Kasumi-1 (cell line): ENCODE results near the gene ADAMTS12.

Experiments used
- DNase-seq, 2 experiments: peaks; one replicate each; lab custom pipeline; 2025; lab: John Stamatoyannopoulos, UW

Gene ADAMTS12

DNA sequence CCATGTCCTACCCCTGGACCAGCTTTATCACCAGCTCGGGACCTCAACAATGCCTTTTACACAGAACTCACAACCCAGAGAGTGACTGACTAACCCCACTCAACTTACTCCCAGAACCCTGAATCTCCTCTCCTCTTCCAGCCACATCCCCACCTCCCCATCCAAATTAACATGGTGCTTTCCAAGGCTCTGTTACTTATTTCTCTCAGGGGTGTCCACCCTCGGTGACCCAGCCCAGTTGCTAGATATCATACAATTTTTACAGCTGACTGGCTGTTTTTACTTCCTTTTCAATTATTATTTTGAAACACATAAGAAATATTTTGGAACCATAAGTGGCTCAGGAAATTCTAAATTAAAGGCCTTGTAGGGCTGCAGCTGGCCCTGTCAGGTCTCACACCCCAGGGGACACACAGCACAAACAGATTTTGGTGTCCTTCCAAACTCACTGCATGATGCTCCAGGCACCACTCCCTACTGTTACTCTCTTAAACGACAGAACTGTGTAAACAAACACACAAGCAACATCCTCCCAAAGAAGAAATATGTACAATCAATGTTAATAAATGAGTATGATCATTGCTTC lies 180.6 kb downstream of the ADAMTS12 start:
- DNase-seq = no peak

- no peak for DNase-seq
These were observed 188.9 kb downstream of the ADAMTS12 start for GRCh38 chr5:33702867-33703266.

DNA sequence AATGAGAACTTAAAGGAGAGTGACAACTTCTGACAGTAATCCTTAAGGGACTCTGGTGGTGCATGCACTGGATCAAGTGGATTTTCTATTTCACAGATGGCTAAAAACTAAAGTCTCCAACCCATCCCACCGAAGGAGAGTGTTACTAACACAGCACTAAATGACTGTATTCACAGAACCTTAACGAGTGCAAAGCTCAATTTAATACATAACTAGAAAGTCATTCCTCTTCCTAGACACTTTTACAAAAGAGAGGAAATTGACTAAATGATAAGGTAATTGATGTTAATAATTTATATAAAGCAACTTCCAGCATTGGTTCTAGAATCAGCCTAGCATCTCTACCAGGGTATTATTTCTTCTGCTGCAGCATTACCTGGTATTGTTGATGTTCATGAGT lies 189.8 kb downstream of the ADAMTS12 start:
- DNase-seq = no peak

- no peak for DNase-seq
These were observed 190.5 kb downstream of the ADAMTS12 start for GRCh38 chr5:33701251-33701650.

DNA sequence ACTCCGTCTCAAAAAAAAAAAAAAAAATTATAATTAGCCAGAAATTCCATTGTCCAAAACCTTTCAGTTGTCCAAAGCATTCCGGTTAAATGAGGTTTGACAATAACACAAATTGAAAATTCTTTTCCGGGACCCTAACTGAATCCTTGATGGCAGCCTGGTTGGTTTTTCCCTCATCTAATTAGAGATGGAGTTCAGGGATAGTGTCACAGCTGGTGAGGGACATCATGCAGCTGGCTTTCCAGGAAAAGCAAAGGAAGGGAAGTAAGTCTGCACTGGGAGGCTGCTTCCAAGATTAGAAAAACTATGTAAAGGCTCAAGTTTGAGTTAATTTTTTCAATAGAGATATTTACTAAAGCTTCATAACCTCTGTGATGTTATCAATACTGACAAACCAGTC lies 195.4 kb downstream of the ADAMTS12 start:
- no peak for DNase-seq

GRCh38 chr5:33692980-33693379 lies 198.8 kb downstream of the ADAMTS12 start:
- DNase-seq = no peak

- DNase-seq = no peak
These were observed 199.9 kb downstream of the ADAMTS12 start for GRCh38 chr5:33691856-33692255.

DNA sequence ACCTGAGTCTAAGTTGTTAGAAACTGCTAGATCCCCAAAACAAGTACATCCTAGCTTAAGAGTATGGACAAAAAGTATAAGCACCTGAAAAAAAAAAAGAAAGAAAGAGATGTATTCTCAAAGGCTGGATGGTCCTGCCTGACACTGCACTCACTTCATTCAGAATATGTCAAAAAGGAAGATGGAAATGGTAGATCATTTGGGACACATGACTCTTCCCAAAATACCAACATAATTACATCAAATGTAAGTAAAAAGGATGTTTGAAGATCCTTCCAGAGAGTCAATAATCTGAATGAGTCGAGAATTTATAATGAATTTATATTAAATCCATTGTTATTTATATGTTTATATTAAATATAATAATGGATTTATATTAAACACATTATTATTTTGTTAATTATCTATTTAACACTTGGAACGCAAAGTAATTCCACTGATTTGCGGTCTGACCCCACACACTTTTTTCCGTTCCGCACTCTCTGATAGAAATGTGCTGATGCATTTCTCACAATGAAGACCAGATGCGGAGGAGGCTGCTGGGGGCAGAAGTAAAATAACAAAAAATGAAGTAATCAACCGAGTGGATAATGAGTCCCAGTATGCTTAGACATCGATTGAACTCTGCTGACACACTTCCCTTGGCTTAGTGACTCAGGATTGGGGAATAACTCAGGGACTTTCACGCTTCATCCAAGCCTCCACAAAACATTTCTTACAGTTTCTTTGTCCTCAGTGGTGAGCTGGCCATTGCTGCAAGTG lies 201.2 kb downstream of the ADAMTS12 start:
- DNase-seq = no peak

GRCh38 chr5:33688526-33688925 lies 203.3 kb downstream of the ADAMTS12 start:
- no peak for DNase-seq

DNA sequence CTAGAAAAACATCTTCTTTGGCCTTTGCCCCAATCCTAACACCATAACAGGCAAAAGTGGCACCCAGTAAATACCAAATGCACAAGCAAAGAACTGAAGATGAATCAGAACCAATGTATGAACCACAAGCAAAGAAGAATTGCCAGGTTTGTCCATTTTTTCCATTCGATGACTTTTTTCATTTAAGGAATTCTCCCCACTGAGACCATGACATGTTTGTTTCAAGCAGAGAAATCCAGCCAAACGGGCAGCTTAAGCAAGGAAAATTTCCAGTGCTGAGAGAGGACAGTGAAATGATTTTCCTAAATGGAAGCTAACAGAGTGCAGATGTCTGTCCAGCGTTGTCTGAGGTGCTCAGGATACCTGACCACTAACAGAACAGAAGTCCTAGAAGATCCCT lies 203.7 kb downstream of the ADAMTS12 start:
- no peak for DNase-seq

DNA sequence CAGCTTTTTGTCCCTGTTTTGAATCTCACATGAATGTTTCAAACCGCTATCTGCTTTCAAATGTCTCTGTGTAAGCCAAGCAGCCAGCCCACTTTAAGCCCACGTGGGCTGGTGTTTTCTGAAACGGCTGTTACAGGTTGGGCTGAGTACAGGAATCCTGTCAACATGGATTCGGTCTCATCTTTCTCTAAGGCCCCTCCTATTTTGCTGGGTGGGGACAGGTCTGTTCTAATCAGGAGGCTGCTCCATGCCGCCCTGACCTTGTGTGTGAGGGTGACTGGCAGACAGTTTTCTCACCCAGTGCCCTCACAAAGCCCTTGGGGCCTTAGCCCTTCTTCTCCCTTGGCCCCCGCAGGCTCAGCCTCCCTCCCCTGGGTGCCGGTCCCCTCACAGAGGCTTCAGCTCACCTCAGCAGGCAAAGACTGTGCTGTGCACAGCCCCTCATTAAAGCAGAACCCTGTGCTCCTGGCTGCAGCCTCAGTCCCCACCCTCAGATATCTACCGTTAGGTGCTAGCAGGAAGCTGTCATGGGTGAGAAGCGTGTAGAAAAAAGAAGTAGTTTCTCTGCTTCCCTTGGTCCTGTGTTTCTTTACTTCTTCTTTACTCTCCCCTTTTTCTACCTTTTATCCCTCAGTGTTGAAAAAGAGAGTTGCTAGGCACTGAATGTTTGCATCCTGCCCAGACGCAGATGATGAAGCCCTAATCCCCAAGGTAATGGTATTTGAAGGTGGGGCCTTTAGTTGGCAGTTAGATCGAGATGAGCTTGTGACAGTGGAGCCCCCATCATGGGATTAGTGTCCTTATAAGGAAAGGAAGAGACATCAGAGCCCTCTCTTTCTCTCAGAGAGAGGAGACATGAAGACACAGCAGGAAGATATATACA lies 205.7 kb downstream of the ADAMTS12 start:
- DNase-seq = no peak

DNA sequence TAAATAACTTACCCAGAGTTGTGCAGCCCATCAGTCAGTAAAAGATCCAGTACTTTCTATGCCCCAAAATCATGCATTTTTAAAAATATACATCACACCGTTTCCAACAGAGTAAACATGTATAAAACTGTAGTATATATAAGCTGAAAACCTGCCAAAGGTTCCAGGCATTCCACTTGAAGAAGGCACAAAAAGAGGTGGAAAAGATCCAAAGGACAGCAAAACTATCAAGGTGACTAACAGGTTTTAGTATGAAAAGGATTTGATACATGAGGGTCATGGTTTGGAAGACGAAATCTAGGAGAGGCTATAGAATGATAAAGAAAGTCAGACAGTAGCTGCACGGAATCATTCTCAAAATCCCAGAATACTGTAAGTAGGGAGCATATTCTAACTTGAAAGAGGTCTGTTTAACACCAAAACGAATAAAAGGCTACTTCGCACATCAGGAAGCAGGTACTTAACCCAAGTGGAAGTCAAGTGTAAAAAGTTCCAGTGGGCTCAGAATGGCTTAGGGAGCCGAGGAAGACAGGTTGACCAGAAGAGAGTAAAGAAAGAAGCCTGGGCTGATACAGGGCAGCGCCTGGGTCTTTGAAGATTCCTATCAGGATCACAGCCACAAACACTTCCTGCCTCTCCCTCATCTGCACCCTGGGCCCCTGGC lies 207.2 kb downstream of the ADAMTS12 start:
- no peak for DNase-seq

DNA sequence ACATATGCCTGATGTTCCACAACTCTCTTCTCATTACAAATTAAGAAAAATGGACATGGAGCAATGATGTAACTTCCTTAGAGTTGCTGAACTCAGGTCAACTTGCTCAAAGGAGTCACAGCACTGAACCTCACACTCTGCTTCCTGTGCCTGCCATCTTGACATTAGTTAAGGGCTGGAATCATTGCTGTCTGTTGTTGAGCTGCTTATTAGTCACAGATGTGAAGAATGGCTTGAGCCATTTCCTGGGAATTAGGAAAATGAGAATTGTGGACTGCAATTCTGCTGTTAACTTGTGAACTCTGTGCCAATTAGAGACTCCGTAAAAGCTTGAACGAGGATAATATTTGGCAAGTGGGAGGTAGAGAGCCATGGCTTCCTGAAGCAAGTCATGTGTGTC lies 212.0 kb downstream of the ADAMTS12 start:
- DNase-seq = no peak

GRCh38 chr5:33675958-33676464 lies 215.8 kb downstream of the ADAMTS12 start:
- DNase-seq = peak; percentile 60 to 79

GRCh38 chr5:33671700-33672291 lies 220.0 kb downstream of the ADAMTS12 start:
- DNase-seq = no peak

- no peak for DNase-seq
These were observed 228.9 kb downstream of the ADAMTS12 start for GRCh38 chr5:33662722-33663427.

- DNase-seq = no peak
These were observed 232.1 kb downstream of the ADAMTS12 start for GRCh38 chr5:33659526-33660169.

DNA sequence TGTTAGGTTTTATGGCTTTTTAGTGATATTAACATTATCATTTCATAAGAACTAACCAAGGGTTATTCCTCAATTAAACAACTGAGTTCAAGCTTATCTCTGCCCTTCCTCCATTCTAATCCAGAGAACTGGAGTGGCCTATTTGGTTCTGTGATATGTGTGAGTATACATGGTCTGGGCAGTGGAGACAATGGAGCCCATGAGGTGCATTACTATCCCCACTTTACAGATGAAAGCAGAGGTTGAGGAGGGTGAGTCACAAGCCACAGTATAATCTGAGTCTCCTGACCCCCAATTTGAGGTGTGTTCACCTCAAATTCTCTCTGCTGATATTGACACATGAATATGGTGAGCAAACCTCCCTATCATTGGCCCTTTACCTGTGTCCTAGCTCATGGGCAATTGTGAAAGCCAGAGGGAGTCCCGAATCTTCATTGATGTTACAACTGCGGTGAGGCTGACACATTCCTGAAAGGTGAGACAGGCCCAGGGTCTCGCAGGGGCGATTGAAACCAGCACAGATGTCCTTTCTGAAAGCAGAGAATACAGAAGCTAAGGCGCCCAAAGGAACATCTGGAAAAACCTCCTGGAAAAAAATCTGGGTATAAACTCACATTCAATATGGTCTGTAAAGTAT lies 233.9 kb downstream of the ADAMTS12 start:
- no peak for DNase-seq

GRCh38 chr5:33657176-33657575 lies 234.6 kb downstream of the ADAMTS12 start:
- DNase-seq = no peak

- DNase-seq = no peak
These were observed 240.9 kb downstream of the ADAMTS12 start for GRCh38 chr5:33650911-33651310.
